GM19452 (cell line): ENCODE measurements around the gene ARHGAP25.

Source experiments
- ATAC-seq: cut with Tn5 transposase; IDR thresholded peaks from one replicate; pipeline ENCODE4 v1.9.1; 2021; ENCODE audit not compliant: unreplicated experiment

The ARHGAP25 gene

GRCh38 chr2:68860111-68860510, 125.5 kb downstream of the ARHGAP25 start:
- no peak for ATAC-seq

DNA sequence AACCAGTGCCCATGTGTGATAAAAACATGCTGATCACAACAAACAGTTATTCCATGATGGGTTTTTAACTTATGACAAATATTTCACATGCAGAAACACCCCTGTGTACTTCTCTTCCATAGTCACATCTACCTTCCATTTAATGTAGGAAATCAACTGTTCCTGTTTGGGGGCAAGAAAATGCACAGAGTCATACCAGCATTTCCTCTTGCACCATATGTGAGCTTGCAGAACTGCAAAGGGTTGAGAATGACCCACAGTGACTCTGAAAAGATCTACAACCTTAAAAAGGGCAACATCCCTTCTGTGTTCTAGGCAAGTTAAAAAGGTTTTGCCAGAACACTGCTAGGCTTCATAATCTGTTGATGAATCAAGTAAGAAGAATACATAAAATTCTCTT, 126.7 kb downstream of the ARHGAP25 start:
- no peak for ATAC-seq

- no peak for ATAC-seq
Measured at GRCh38 chr2:68862889-68863288, 128.3 kb downstream of the ARHGAP25 start.

DNA sequence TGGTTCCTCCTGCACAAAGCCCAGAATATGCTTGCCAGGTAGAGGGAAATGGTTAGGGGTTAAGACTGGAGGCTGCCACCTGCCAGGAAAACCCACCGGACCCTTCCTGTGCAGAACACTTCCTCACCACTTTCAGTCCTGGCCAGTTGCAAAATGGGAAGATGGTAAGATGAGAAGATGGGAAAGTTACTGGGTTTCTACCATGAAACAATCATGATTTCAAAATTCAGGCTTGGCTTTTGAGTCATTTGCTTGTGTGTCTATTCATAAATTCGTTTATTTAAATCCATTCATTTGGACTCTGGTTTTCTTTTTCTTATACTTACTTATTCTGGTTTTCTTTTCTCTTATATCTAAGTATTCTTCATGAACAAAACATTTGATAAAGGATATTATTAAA, 129.4 kb downstream of the ARHGAP25 start:
- ATAC-seq = no peak

DNA sequence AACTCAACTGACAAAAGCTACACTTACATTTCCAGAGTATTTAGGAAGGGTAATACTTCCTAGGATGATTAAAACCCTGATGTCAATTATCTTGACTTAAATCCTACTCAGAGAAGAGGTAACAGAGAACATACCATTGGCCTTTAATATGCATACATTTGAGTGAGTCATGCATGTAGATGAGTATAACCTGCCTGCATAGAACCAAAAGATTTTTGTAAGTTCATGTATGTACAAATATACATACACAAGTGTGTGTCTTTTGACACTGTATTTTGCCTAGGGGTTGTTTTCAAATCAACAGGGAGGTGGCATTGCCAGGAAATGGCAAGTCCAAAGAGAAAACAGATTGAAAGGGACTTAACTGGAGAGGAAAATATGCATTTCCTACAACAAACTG, 130.5 kb downstream of the ARHGAP25 start:
- no peak for ATAC-seq

DNA sequence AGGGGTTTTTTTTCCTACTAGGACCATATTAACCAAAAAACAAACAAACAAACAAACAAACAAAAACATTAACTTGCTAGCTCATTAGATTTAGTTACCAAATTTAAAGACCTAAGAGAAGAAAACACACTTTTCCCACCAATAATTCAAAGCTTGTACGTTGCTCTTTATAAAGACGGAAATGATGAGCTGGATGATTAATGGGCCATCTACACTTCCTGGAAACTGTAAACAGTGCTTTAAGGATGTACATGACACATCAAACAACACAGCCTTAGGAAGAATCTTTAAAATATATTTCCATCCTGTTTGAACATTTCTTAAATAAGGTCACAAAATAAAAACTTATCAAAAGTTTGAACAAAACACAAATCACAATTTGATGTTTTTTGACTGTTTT, 135.6 kb downstream of the ARHGAP25 start:
- no peak for ATAC-seq

GRCh38 chr2:68871159-68871764, 136.7 kb downstream of the ARHGAP25 start, which contains the start of gene BMP10:
Gene BMP10, minus strand, starts transcription at chr2:68871397. Its CDS starts 39 bp downstream, at chr2:68871358.
- no peak for ATAC-seq
